NCI-H460 (cell line): ENCODE measurements around the gene CCDC28A. TPM values are rescaled to one million over a fixed set of nuclear protein-coding genes. Genes with fewer than 3 reads are reported as not detected.
"Not testable (repeated sequence)": the region's sequence is repeated elsewhere in the genome, so short reads cannot be mapped to it uniquely, and the experiment has no call there.

Source experiments
- DNase-seq: peaks from one replicate; pipeline ENCODE4 v3.0.0-alpha.2; 2016; ENCODE audit warnings: low read depth; ENCODE audit errors: extremely low read depth
- polyA plus RNA-seq: library from polyadenylated mRNA; depleted of rRNA; stranded (reverse); fragments of >200 nt; gene quantifications from 2 replicates; pipeline ENCODE4 v1.2.3, GENCODE V29; 2014; cell fraction: nucleus; rRNA removed
- total RNA-seq: library from RNA; depleted of rRNA; stranded (reverse); fragments of >200 nt; shearing (Covaris generic); gene quantifications from 2 replicates; pipeline ENCODE4 v1.2.3, GENCODE V29; 2014; rRNA removed

Gene CCDC28A
- 13.2 and 15.4 TPM in 2 replicates for total RNA-seq
- polyA plus RNA-seq = 1.8 and 4.9 TPM in 2 replicates

DNA sequence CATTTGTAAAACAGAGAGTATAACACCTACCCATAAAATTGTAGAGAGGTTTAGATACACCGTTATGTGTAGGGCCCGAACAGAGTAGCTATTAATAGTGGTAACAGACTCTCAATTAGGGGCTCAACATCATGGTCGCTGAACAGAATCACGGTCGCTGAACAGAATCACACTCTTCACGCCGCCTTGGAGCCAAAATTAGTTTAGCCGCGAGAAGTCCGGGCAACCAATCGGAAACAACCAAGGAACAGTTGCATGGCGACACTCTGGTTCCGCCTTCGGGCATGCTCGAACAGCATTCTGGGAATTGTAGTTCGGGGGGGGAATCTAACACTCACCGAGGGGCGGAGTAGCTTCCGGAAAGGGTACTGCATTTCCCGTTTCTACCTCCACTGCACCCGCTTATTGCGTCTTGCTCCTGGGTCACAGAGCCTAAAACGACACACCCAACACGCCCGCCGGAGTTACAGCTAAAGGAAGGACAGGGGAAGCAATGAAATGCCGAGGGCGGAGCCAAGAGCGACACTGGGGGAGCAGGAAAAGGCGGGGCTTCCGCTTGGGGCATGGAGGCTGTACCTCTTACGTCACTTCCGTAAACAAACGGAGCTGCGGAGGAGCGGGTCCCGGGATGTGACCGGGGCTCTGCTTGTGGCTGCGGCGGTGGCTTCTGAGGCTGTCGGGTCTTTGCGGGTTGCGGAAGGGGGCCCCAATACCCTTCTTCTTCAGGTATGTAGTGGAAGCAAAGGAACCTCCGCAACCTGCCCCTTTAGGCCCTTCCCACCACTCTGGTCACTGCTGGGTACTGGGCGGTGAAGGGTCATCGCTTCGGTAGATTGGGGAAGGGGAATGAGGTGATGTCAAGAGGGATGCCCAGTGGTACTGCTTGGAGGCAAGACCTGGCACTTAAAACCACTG lies at the start of gene CCDC28A:
TSS of gene CCDC28A (plus strand) at position 593 of the 915 bp plus-strand sequence. CDS start 2,352 bp downstream, outside the sequence.
- peak; percentile 88 for DNase-seq

DNA sequence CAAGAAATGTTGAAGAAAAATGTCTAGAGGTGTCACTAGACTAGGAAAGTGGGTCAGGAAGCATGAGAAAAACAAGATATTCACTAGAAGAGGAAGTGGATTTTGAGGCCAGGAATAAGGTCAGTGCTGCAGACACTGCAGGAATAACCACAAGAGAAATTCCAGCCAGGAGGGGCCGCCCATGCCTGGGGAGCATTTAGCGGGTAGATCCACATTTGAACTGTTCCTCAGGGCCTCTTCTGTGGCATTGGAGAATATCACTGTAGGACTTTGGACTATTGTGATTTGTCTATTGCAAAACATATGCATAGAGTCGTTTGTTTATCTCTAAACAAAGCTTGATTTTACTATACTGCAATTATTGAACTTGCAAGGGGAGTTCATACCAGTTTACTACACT lies 49.6 kb upstream of the CCDC28A start:
- DNase-seq = no peak

DNA sequence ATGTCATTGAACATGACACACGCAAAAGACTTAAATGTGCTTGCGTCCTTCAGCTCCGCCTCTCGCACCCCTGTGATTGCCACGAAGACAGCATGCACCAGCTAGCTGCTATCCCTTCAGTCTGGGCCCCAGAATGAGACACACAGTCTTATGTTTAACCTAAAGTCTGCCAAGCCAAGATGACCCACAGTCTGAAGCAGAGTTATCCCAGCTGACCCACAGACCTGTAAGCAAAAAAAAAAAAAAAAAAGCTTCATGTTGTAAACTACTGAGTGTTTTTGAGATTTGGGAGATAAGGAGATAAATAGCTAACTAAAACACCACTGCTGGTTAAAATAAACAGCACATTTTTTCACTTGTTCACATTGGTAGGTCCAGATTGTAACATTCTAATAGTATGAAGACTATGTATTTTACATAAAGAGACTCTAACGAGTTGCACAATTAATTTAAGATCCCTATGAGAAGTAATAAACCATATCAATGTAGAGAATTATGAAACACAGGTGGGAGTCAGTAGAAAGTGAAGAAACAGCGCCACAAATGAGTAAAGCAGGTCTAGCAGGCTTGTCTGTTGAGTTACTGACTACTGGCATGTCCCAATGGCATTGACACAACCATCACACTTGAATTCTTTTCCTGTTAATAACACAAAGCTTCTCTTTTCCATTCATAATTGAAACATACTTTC lies 47.4 kb upstream of the CCDC28A start:
- DNase-seq = no peak

DNA sequence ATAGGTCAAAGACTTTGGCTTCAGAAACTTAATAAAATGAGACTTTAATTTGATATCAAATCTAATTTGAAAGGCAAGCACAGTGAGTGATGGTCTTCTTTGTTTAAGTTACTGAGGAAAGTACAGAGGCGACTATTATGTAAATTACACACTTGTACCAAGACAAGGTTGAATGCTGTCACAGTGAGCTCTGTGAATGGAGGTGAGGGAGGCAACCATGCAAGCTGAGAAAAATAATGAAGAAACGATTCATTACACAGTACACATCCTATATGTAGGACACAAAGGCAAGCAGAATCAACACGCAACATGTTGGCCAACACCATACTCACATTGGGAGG lies 46.8 kb upstream of the CCDC28A start:
- no peak for DNase-seq

DNA sequence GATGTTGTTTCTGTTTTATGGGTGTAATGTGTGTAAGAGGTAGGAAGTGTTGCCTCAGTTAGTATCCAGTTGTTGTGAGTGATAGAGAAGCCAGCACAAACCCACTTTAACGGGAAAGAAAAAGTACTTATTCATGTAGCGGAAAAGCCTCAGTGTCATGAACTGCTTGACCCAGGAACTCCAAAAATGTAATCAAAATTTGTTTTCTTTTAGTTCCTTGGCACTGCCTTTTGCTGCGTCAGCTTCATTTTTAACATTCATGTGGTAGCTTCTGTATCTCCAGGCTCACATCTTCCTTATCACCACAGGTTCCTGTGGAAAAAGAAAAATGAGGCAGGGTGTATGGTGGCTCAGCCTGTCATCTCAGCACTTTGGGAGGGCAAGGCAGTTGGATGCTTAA lies 46.4 kb upstream of the CCDC28A start:
- no peak for DNase-seq

DNA sequence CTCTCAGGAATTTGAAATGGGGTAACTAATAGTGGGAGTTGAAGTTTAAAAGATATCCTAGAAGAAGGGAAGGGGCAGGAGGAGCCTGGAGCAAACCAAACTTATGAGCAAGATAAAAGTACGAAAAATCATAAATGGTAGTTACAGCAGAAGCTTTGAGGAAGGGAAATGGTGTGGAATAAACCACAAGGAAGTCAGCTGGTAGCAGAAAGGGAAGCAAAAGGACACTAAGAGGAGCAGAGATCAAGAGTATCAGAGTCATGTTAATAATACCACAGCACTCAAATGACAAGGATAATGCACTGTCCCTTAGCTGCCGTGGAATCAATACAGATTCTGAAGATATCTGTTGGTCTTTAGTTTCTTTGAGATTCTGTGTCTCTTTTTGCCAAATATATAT lies 44.9 kb upstream of the CCDC28A start:
- no peak for DNase-seq

DNA sequence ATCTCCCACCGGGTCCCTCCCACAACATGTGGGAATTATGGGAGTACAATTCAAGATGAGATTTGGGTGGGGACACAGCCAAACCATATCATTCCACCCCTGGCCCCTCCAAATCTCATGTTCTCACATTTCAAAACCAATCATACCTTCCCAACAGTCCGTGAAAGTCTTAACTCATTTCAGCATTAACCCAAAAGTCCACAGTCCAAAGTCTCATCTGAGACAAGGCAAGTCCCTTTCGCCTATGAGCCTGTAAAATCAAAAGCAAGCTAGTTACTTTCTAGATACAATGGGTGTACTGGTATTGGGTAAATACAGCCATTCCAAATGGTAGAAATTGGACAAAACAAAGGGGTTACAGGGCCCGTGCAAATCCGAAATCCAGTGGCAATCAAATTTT lies 43.5 kb upstream of the CCDC28A start:
- not testable (repeated sequence) for DNase-seq

DNA sequence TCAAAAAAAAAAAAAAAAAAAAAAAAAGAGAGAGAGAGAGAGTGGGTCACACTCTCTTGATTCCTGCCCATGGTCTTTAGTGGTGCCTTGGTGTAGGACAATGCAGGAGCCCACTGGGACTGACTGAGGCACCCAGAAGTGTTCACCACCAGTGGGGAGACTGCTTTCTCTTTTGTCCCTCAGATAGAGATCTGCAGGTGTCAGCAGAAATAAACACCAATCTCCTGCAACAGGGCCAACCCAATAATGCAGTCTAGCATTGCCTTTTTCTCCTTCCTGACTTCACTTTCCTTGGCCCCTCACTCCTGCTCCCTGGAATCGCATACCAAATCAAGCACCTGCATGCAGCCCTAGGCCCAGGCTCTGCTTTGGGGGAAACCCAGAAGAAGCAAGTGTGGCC lies 39.0 kb upstream of the CCDC28A start:
- no peak for DNase-seq

DNA sequence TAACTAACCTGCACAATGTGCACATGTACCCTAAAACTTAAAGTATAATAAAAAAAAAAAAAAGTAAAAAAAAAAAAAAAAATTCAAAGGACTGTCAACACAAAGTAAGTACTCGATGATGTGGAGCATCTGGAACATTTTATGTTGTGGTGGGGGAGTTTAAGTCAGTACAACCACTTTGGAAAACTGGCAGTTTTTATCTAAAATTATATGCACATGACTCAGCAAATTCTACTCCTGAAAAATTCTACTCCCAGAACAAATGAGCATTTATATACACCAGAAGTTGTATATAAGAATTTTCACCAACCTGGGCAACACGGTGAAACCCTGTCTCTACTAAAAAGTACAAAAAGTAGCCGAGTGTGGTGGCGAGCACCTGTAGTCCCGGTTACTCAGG lies 36.9 kb upstream of the CCDC28A start:
- no peak for DNase-seq

DNA sequence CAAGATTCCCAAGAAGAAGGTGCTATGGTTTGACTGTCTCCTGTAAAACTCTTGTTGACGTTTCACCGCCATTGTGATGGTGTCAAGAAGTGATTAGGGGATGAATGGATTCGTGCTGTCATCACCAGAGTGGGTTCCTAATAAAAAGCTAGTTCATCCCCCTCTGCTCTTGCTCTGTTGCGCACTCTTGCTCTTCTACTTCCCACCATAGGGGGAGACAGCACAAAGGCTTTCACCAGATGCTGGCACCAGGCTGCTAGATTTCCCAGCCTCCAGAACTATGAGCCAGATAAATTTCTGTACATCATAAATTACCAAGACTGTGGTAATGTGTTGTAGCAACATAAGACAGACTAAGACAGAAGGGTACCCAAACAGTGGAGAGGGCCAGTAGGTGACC lies 21.6 kb upstream of the CCDC28A start:
- no peak for DNase-seq

DNA sequence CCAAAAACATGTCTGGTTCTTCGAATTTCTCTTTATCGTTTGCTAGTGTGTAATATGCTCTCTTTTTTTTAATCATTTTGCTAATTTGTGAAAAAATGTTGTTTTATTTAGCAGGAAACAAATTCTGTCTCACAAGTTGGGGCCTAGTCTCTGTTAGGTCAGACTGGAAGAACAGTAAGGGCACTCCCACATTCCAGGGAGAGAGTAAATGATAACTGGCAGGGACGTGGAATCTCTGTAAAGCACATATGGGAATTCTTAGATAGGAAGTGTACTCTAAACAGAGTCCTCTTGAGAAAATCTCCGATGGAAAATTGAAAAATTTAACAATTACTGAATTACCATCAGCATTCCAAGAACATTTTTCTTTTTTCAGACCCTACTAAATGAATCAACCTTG lies 16.4 kb upstream of the CCDC28A start:
- DNase-seq = no peak

DNA sequence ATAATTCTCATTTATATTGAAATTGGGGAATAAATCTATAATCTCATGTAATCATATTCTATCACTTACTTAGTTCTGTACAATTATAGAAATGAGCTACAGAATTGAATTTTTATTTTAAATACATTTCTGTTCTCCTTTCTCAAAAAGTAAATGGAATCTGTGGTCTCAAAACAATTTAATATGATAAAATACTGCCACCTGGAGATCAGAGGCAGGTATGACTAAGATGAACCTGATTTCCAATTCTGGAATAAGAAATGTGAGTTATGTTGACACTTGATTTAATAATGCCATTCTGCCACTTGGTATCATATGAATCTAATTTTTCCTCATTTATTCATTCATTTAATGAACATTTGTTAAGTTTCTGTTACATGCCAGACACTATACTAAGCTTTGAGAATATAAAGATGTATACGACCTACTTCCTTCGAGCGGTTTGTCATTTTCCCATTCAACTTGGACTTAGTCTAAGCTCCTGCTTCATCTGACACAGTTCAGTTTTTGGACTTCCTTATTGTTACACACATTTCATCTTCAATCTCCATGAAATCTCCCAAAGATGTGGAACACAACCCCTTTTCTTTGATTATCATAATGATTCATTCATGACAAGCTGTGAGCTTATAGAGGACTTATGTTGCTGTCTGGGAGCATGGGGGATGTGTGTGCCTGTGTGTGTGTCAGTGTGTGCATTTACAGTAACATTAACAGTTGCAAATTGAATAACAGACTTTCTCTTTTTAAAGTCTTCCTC lies 7.5 kb upstream of the CCDC28A start:
- DNase-seq = peak; percentile 42

DNA sequence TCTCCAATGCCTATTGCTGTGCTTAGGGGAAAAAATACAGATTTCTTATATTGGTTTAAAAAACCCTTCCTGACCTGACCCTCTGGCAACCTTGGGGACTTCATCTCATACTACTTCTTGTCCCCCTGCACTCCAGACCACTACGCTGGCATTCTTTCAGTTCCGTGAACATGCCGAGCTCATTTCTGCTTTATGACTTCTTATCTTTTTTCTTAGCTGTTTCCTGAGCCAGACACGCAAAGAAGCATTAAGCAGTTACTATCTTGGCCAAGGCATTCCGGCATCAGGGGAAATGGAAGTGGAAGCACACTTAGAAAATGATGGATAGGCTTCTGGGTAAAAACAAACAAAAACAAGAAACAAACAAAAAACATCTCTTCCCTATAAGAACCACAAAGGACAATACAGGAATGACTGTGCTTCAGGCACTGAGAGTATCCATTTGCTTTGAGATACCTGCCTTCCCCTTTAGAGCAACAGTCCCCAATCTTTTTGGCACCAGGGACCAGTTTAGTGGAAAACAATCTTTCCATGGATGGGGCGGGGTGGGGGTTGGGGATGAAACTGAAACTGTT lies 4.4 kb upstream of the CCDC28A start:
- no peak for DNase-seq

DNA sequence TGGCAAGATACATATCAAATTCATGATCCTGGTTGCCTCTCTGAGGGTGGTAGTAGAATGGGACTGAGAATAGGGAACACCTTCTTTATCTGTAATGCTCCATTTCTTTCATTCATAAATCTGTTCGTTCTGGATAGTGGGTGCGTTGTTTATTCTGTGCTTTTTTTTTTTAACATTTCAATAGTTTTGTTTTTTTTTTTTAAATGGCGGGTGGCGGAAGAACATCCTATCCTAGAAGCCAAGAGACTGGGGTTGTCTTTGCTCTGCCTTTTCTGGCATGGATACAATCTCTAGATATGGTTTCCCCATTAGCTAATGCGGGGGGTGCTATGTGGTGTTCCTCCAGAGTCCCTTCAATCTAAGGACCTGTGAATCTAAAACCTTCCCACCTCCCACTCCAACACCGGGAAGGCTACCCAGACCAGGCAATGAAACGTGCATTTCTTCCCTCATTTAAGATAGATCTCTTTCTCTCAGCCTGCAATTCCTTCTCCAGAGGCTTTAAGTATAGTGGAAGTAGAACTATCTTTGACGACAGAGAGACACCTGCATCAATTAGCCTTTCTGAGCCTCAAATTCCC lies 883 bp upstream of the CCDC28A start:
- no peak for DNase-seq

DNA sequence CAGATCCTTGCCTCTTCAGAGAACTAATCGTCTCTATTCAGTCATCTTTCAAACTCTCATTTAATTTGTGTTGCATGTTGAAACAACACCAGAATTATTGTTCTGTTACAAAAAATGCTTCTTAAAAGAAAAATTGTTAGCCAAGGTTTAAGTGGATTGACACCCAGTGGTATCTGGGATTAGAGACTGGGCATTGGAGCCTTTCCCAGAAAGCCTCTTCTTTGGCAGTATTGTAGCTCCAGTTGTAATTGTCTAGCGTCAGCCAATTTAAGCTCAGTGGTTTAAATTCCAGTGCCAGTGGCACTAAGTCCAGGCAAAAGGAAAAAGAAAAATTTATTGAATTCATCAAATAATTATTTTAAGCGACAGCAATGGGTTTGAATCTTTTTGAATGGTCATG lies 801 bp downstream of the CCDC28A start:
- no peak for DNase-seq

DNA sequence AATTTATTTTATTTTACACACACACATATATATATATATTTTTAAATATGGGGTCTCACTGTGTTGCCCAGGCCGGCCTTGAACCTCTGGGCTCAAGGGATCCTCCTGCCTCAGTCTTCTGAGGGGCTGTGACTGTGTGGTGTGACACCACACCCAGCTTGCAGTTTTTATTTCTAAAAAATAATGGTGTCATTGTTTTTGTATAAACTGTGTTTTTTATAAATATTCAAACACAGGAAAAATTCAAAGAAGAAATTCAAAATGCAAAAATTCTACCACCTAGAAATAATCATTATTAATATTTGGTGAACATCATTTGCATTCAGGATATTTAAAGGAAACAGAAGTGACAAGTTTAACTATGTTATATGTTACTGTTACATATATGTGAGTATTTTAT lies 3.1 kb downstream of the CCDC28A start:
- DNase-seq = no peak

DNA sequence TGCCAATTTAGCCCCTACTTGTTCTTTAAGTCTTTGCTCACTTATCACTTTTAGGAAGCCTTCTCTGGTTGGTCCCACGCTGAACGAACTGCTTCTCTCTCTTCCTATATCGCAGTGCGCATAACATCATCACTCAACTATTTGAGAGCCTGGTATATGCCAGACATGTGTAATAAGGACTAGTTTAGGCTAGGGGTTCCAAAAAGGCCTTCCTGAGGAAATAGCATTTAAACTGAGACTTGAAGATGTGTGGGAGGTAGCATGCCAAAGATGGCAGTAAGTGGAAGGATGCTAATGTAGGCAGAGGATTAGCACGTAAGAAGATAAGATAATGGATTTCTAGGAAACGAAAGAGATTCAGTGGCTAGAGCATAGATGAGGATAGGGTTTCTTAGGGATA lies 4.8 kb downstream of the CCDC28A start:
- no peak for DNase-seq

DNA sequence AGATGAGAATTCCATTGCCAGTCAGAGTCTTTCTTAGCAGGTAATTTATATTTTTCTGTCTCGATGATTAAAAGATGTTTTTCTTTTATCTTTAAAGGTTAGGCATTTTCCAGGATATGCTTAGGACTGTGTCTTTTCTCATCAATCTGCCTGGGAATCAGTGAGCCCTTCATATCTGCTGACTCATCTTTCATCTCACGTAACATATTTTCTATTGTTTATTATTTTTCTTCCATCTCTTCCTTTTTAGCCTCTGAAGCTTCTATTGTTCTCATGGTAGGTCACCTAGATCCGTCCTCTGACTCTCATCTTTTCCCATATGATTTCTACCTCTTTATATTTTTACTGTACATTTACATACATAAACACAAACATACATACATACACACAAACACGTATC lies 8.7 kb downstream of the CCDC28A start:
- no peak for DNase-seq

DNA sequence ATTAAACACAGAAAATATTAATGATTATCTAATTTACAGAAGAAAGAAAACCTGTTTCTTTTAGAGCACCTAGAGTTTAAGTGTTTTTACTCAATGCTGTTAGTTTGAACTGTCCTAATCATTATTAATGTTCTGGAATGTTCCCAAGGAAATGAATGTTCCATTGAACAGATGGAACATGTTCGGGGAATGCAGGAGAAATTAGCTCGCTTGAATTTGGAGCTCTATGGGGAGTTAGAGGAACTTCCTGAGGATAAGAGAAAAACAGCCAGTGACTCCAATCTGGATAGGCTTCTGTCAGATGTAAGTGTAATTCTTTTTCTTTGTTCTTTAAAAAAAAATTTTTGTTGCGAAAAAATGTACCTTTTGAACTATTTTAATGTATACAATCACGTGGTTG lies 11.5 kb downstream of the CCDC28A start:
- no peak for DNase-seq

DNA sequence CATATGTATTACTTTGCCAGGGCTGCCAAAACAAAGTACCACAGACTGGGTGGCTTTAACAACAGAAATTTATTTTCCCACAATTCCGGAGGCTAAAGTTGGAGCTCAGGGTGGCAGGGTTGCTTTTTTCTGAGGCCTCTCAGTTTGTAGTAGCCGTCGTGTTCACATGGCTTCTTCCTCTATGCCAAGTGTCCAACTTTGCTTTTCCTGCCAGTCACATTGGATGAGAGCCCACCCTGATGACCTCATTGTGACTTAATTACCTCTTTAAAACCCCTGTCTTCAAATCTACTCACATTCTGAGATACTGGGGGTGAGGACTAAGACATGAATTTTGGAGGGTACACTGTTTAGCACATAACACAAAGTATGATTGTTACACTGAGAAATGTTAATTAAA lies 12.4 kb downstream of the CCDC28A start:
- DNase-seq = no peak

DNA sequence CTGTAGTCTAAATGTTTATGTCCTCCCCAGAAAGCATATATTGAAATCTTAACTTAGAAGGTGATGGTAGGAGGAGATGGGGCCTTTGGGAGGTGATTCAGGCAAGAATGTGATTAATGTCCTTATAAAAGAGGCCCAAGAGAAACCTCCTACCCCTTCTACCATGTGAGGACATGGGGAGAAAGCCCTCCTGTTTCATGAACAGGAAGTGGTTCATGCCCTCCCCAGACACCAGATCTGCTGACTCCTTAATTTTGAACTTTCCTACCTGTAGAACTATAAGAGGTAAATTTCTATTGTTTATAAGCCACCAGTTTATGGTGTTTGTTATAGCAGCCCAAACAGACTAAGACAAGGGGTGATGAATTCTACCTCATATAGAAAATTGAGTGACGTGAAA lies 13.6 kb downstream of the CCDC28A start:
- DNase-seq = no peak
